Measurements from ENCODE around the gene CACUL1.
"Not testable (repeated sequence)": the region's sequence is repeated elsewhere in the genome, so short reads cannot be mapped to it uniquely, and the experiment has no call there.

Gene CACUL1

GRCh38 chr10:118746246-118746645 lies 8.5 kb downstream of the CACUL1 start:
- TF ChIP-seq ESRRG (CRISPR knock-in tag; IDR thresholded peaks at IDR 0.05) (no peak), BACH2 (CRISPR knock-in tag; IDR thresholded peaks at IDR 0.05; ENCODE audit: borderline replicate concordance) (no peak), PATZ1 (CRISPR knock-in tag; IDR thresholded peaks at IDR 0.05; ENCODE audit: borderline replicate concordance) (no peak), POU6F1 (CRISPR knock-in tag; IDR thresholded peaks at IDR 0.05; ENCODE audit: borderline replicate concordance, low read depth) (no peak), ZFP3 (CRISPR knock-in tag; IDR thresholded peaks at IDR 0.05) (no peak), ISL1 (CRISPR knock-in tag; IDR thresholded peaks at IDR 0.05) (no peak), CSRNP3 (CRISPR knock-in tag; IDR thresholded peaks at IDR 0.05) (no peak), ZNF70 (CRISPR knock-in tag; IDR thresholded peaks at IDR 0.05) (no peak), PPARA (CRISPR knock-in tag; IDR thresholded peaks at IDR 0.05; ENCODE audit: borderline replicate concordance) (no peak), ZC3H10 (CRISPR knock-in tag; IDR thresholded peaks at IDR 0.05) (no peak), OSR1 (CRISPR knock-in tag; IDR thresholded peaks at IDR 0.05) (no peak), RARB (CRISPR knock-in tag; IDR thresholded peaks at IDR 0.05) (no peak), GLIS3 (CRISPR knock-in tag; IDR thresholded peaks at IDR 0.05) (no peak), CSDC2 (CRISPR knock-in tag; IDR thresholded peaks at IDR 0.05) (no peak), ZNF565 (CRISPR knock-in tag; conservative IDR thresholded peaks at IDR 0.05; ENCODE audit: low read depth) (no peak), TSHZ2 (CRISPR knock-in tag; IDR thresholded peaks at IDR 0.05) (no peak), ZFP30 (CRISPR knock-in tag; IDR thresholded peaks at IDR 0.05) (no peak), TCF4 (CRISPR knock-in tag; IDR thresholded peaks at IDR 0.05; ENCODE audit: borderline replicate concordance) (no peak), ZNF8 (CRISPR knock-in tag; IDR thresholded peaks at IDR 0.05) (no peak), TOX (CRISPR knock-in tag; IDR thresholded peaks at IDR 0.05; ENCODE audit: borderline replicate concordance) (no peak)
- ATAC-seq: no peak

- no peak for ATAC-seq
- TF ChIP-seq ZNF565 (CRISPR knock-in tag; conservative IDR thresholded peaks at IDR 0.05; ENCODE audit: low read depth) (no peak), TOX (CRISPR knock-in tag; IDR thresholded peaks at IDR 0.05; ENCODE audit: borderline replicate concordance) (no peak), CREB5 (CRISPR knock-in tag; IDR thresholded peaks at IDR 0.05; ENCODE audit: low read depth) (no peak), GLIS3 (CRISPR knock-in tag; IDR thresholded peaks at IDR 0.05) (no peak), SNAI2 (CRISPR knock-in tag; IDR thresholded peaks at IDR 0.05) (no peak), ZC3H10 (CRISPR knock-in tag; IDR thresholded peaks at IDR 0.05) (no peak), OSR1 (CRISPR knock-in tag; IDR thresholded peaks at IDR 0.05) (no peak), POU6F1 (CRISPR knock-in tag; IDR thresholded peaks at IDR 0.05; ENCODE audit: borderline replicate concordance, low read depth) (no peak), ZNF70 (CRISPR knock-in tag; IDR thresholded peaks at IDR 0.05) (no peak), ESRRG (CRISPR knock-in tag; IDR thresholded peaks at IDR 0.05) (no peak), RARB (CRISPR knock-in tag; IDR thresholded peaks at IDR 0.05) (no peak), ZFP30 (CRISPR knock-in tag; IDR thresholded peaks at IDR 0.05) (no peak), ARNTL (CRISPR knock-in tag; IDR thresholded peaks at IDR 0.05; ENCODE audit: borderline replicate concordance, low read depth) (no peak), ZNF8 (CRISPR knock-in tag; IDR thresholded peaks at IDR 0.05) (no peak), ISL1 (CRISPR knock-in tag; IDR thresholded peaks at IDR 0.05) (no peak), ZFP3 (CRISPR knock-in tag; IDR thresholded peaks at IDR 0.05) (no peak)
Measured at GRCh38 chr10:118745056-118745455, 9.7 kb downstream of the CACUL1 start.

- ATAC-seq: not testable (repeated sequence)
Measured at GRCh38 chr10:118744346-118744918, 10.3 kb downstream of the CACUL1 start.
